Activated B cell treated with CpG ODN at 0.5 μM for 24 hours (primary cell): ENCODE data around the gene GRID2. TPM values are rescaled to one million over a fixed set of nuclear protein-coding genes. Genes with fewer than 3 reads are reported as not detected.

Source experiments
- ATAC-seq: fragments of 200-7000 bp; cut with Tn5 transposase; one replicate; pipeline ENCODE4 v1.10.0; 2021; ENCODE audit warnings: low read depth, mild to moderate bottlenecking, moderate library complexity
- CTCF ChIA-PET: fragments of 350-600 bp; sonication (Branson Sonifier 250); formaldehyde crosslinking; loops from one replicate; lab custom pipeline; 2021; ENCODE audit warnings: antibody characterized with exemption; lab: Charles Lee
- POLR2A ChIA-PET: fragments of 350-600 bp; sonication (Branson Sonifier 250); formaldehyde crosslinking; loops from one replicate; lab custom pipeline; 2021; ENCODE audit warnings: antibody characterized with exemption; lab: Charles Lee
- DNase-seq: peaks from one replicate; pipeline ENCODE4 v3.0.0; 2022
- H3K27ac Mint-ChIP-seq: one replicate; pipeline ENCODE4 v1.8.0; 2020; ENCODE audit warnings: mixed read lengths
- H3K27me3 Mint-ChIP-seq: one replicate; pipeline ENCODE4 v1.8.0; 2021; ENCODE audit warnings: mixed read lengths
- H3K36me3 Mint-ChIP-seq: one replicate; pipeline ENCODE4 v1.8.0; 2021; ENCODE audit warnings: low read depth, mixed read lengths
- H3K4me1 Mint-ChIP-seq: one replicate; pipeline ENCODE4 v1.8.0; 2021; ENCODE audit warnings: mixed read lengths
- H3K4me3 Mint-ChIP-seq: one replicate; pipeline ENCODE4 v1.8.0; 2020; ENCODE audit warnings: mild to moderate bottlenecking, mixed read lengths
- H3K9me3 Mint-ChIP-seq: one replicate; pipeline ENCODE4 v1.8.0; 2020; ENCODE audit warnings: mixed read lengths
- intact Hi-C: fragments of 100-400 bp; cut with micrococcal nuclease; formaldehyde crosslinking; loops from one replicate; pipeline ENCODE4 v1.15.1; 2024
- total RNA-seq: library from RNA; stranded (reverse); gene quantifications from 2 replicates; pipeline ENCODE4 v1.2.3, GENCODE V29; 2022
- TF ChIP-seq, protein P1 (sequence below): fragments of 200-600 bp; IDR thresholded peaks from one replicate; pipeline ENCODE4 v1.8.0; 2022; ENCODE audit warnings: antibody characterized with exemption, mild to moderate bottlenecking

GRID2 gene
- total RNA-seq, 1 donor from 2014 or later, result not detected

GRCh38 chr4:93788712-93789111, 1484.9 kb downstream of the GRID2 start:
- no peaks in the 10 kb centered on the region for H3K27me3 Mint-ChIP-seq
- DNase-seq (no peak), ATAC-seq (no peak)
- no peak overlapping the region for H3K4me3 Mint-ChIP-seq
- POLR2A ChIA-PET, result no interaction called here
- H3K4me1 Mint-ChIP-seq, result no peaks in the 10 kb centered on the region
- CTCF ChIA-PET, result no interaction called here
- no peaks in the 10 kb centered on the region for H3K9me3 Mint-ChIP-seq
- intact Hi-C loops, result no loop called here
- no peak overlapping the region for H3K27ac Mint-ChIP-seq
- TF ChIP-seq, protein P1, sequence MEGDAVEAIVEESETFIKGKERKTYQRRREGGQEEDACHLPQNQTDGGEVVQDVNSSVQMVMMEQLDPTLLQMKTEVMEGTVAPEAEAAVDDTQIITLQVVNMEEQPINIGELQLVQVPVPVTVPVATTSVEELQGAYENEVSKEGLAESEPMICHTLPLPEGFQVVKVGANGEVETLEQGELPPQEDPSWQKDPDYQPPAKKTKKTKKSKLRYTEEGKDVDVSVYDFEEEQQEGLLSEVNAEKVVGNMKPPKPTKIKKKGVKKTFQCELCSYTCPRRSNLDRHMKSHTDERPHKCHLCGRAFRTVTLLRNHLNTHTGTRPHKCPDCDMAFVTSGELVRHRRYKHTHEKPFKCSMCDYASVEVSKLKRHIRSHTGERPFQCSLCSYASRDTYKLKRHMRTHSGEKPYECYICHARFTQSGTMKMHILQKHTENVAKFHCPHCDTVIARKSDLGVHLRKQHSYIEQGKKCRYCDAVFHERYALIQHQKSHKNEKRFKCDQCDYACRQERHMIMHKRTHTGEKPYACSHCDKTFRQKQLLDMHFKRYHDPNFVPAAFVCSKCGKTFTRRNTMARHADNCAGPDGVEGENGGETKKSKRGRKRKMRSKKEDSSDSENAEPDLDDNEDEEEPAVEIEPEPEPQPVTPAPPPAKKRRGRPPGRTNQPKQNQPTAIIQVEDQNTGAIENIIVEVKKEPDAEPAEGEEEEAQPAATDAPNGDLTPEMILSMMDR, result no peak
- no peaks in the 10 kb centered on the region for H3K36me3 Mint-ChIP-seq

- H3K4me1 Mint-ChIP-seq, result no peaks in the 10 kb centered on the region
- TF ChIP-seq, protein P1, result no peak
- intact Hi-C loops, result loop anchor here (5.0 kb wide), 1 partner anchor 466 kb away; no protein-coding TSS in a partner anchor
- DNase-seq, result no peak
- no peak overlapping the region for H3K4me3 Mint-ChIP-seq
- ATAC-seq, result peak; percentile 31
- no peaks in the 10 kb centered on the region for H3K27me3 Mint-ChIP-seq
- H3K36me3 Mint-ChIP-seq, result no peaks in the 10 kb centered on the region
- H3K27ac Mint-ChIP-seq, result no peak overlapping the region
- ChIA-PET CTCF (no interaction called here), POLR2A (no interaction called here)
- H3K9me3 Mint-ChIP-seq, result no peaks in the 10 kb centered on the region
Observed at GRCh38 chr4:93791570-93792195, 1487.9 kb downstream of the GRID2 start.

- H3K9me3 Mint-ChIP-seq, result no peaks in the 10 kb centered on the region
- H3K27ac Mint-ChIP-seq, result no peak overlapping the region
- ChIA-PET POLR2A (no interaction called here), CTCF (no interaction called here)
- no peaks in the 10 kb centered on the region for H3K4me1 Mint-ChIP-seq
- H3K36me3 Mint-ChIP-seq, result no peaks in the 10 kb centered on the region
- H3K27me3 Mint-ChIP-seq, result no peaks in the 10 kb centered on the region
- no peak for ATAC-seq
- intact Hi-C loops, result no loop called here
- TF ChIP-seq, protein P1, result no peak
- DNase-seq, result no peak
- H3K4me3 Mint-ChIP-seq, result no peak overlapping the region
Observed at GRCh38 chr4:93802045-93802444, 1498.3 kb downstream of the GRID2 start.

DNA sequence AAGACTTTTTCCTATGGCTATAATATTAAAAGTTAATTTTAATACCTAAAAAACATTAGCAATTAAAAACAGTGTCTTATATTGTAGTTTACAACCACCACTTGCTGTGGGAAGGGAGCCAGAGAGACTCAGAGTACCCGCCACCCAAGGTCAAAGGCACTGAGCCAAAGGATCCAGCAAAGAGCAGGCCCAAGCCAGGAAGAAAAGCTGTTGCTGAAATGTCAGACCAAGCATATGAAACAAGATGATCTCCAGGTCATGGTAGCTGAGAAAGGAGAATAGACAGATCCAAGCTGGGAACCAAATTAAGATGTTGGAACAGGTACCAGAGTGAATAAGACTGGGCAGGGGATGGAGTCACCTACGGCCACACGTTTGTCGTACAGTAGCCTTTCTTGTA, 1506.0 kb downstream of the GRID2 start:
- no peaks in the 10 kb centered on the region for H3K36me3 Mint-ChIP-seq
- no peak overlapping the region for H3K27ac Mint-ChIP-seq
- DNase-seq (no peak), ATAC-seq (no peak)
- ChIA-PET CTCF (no interaction called here), POLR2A (no interaction called here)
- H3K27me3 Mint-ChIP-seq, result no peaks in the 10 kb centered on the region
- no peak overlapping the region for H3K4me3 Mint-ChIP-seq
- intact Hi-C loops, result no loop called here
- peaks cover 2% of the 10 kb centered on the region for H3K9me3 Mint-ChIP-seq
- no peaks in the 10 kb centered on the region for H3K4me1 Mint-ChIP-seq
- TF ChIP-seq, protein P1, result no peak

- Mint-ChIP-seq H3K9me3 (peaks cover 2% of the 10 kb centered on the region), H3K36me3 (no peaks in the 10 kb centered on the region), H3K4me1 (no peaks in the 10 kb centered on the region), H3K4me3 (no peak overlapping the region), H3K27ac (no peak overlapping the region), H3K27me3 (no peaks in the 10 kb centered on the region)
- intact Hi-C loops, result no loop called here
- CTCF ChIA-PET, result no interaction called here
- POLR2A ChIA-PET, result interaction anchor here (0.5 kb wide), 1 partner anchor 13 kb away, joined by 3 read pairs; no protein-coding TSS in a partner anchor
- TF ChIP-seq, protein P1, result no peak
- no peak for ATAC-seq
- DNase-seq, result no peak
Observed at GRCh38 chr4:93810340-93810992, 1506.7 kb downstream of the GRID2 start.
